HEK293 (cell line): ENCODE measurements around the gene IL2RA.

Experiments used
- CTCF ChIA-PET: fragments of 350-600 bp; formaldehyde crosslinking; extraction: SDS; loops from one replicate; lab custom pipeline; 2021; ENCODE audit warnings: antibody characterized with exemption; lab: Yijun Ruan, JAX
- POLR2A ChIA-PET: fragments of 300-600 bp; formaldehyde crosslinking; extraction: SDS; loops from one replicate; lab custom pipeline; 2020; ENCODE audit warnings: antibody characterized with exemption, inconsistent platforms; lab: Yijun Ruan, JAX
- H3K27ac ChIP-seq: fragments of 200-500 bp; sonication (Bioruptor generic); 2 replicates; pipeline ENCODE4 v1.5.1; 2014; ENCODE audit warnings: low read depth, low read length, control low read depth, inconsistent platforms; ENCODE audit errors: extremely low read depth
- H3K36me3 ChIP-seq, 2 experiments: fragments of 200-500 bp in 1 of 2; sonication (Bioruptor generic) in 1 of 2; 1 replicate in 1 of 2; 2 replicates in 1 of 2; pipeline ENCODE4 v1.5.1; 2014 to 2017; ENCODE audit warnings: inconsistent platforms in 2 of 2, low read length in 2 of 2; ENCODE audit not compliant: control insufficient read depth in 2 of 2, insufficient read depth in 1 of 2
- H3K4me1 ChIP-seq: fragments of 200-500 bp; sonication (Bioruptor generic); 2 replicates; pipeline ENCODE4 v1.5.1; 2014; ENCODE audit warnings: mild to moderate bottlenecking, low read length, inconsistent platforms; ENCODE audit not compliant: control insufficient read depth, insufficient read depth
- H3K4me3 ChIP-seq: 2 replicates; pipeline ENCODE4 v1.5.1; 2011; ENCODE audit warnings: low read depth, mild to moderate bottlenecking, control low read depth, low read length, moderate library complexity
- H3K9me3 ChIP-seq: fragments of 200-500 bp; sonication (Bioruptor generic); 2 replicates; pipeline ENCODE4 v1.5.1; 2014; ENCODE audit warnings: low read depth, low read length, inconsistent platforms; ENCODE audit not compliant: control insufficient read depth, insufficient read depth
- ATF2 ChIP-seq: fragments of 450-650 bp; formaldehyde crosslinking; IDR thresholded peaks from 2 replicates; pipeline ENCODE4 v1.5.1; 2016; ENCODE audit warnings: missing biosample characterization, missing genetic modification characterization, low read depth
- IKZF3 ChIP-seq: fragments of 450-650 bp; IDR thresholded peaks from 2 replicates; pipeline ENCODE4 v1.5.0; 2018; ENCODE audit warnings: missing biosample characterization, mild to moderate bottlenecking, missing genetic modification characterization, moderate library complexity
- KLF17 ChIP-seq: fragments of 450-650 bp; formaldehyde crosslinking; IDR thresholded peaks from 2 replicates; pipeline ENCODE4 v1.5.1; 2016; ENCODE audit warnings: missing biosample characterization, missing genetic modification characterization
- KLF8 ChIP-seq: fragments of 450-650 bp; formaldehyde crosslinking; IDR thresholded peaks from 2 replicates; pipeline ENCODE4 v1.5.1; 2016; ENCODE audit warnings: missing biosample characterization, missing genetic modification characterization
- MYNN ChIP-seq: fragments of 450-650 bp; formaldehyde crosslinking; IDR thresholded peaks from 2 replicates; pipeline ENCODE4 v1.5.1; 2016; ENCODE audit warnings: missing biosample characterization, missing genetic modification characterization, borderline replicate concordance
- SCRT2 ChIP-seq: fragments of 450-650 bp; formaldehyde crosslinking; IDR thresholded peaks from 2 replicates; pipeline ENCODE4 v1.5.1; 2016; ENCODE audit warnings: missing biosample characterization, missing genetic modification characterization
- ZBTB17 ChIP-seq: fragments of 450-650 bp; formaldehyde crosslinking; IDR thresholded peaks from 2 replicates; pipeline ENCODE4 v1.5.1; 2016; ENCODE audit warnings: missing biosample characterization, missing genetic modification characterization
- ZNF112 ChIP-seq: fragments of 450-650 bp; formaldehyde crosslinking; IDR thresholded peaks from 2 replicates; pipeline ENCODE4 v1.5.0; 2017; ENCODE audit warnings: missing biosample characterization, missing genetic modification characterization
- ZNF132 ChIP-seq: fragments of 450-650 bp; formaldehyde crosslinking; IDR thresholded peaks from 2 replicates; pipeline ENCODE4 v1.5.1; 2017; ENCODE audit warnings: missing biosample characterization, missing genetic modification characterization, borderline replicate concordance
- ZNF133 ChIP-seq: fragments of 450-650 bp; formaldehyde crosslinking; IDR thresholded peaks from 2 replicates; pipeline ENCODE4 v1.5.1; 2016; ENCODE audit warnings: missing biosample characterization, missing genetic modification characterization
- ZNF138 ChIP-seq: fragments of 450-650 bp; formaldehyde crosslinking; IDR thresholded peaks from 2 replicates; pipeline ENCODE4 v1.5.1; 2016; ENCODE audit warnings: missing biosample characterization, missing genetic modification characterization, borderline replicate concordance
- ZNF146 ChIP-seq: fragments of 450-650 bp; formaldehyde crosslinking; IDR thresholded peaks from 2 replicates; pipeline ENCODE4 v1.5.1; 2016; ENCODE audit warnings: missing biosample characterization, missing genetic modification characterization
- ZNF148 ChIP-seq: fragments of 450-650 bp; formaldehyde crosslinking; IDR thresholded peaks from 2 replicates; pipeline ENCODE4 v1.5.0; 2017; ENCODE audit warnings: missing biosample characterization, missing genetic modification characterization, borderline replicate concordance
- ZNF157 ChIP-seq: fragments of 450-650 bp; formaldehyde crosslinking; IDR thresholded peaks from 2 replicates; pipeline ENCODE4 v1.5.1; 2016; ENCODE audit warnings: missing biosample characterization, missing genetic modification characterization
- ZNF19 ChIP-seq: fragments of 450-650 bp; formaldehyde crosslinking; IDR thresholded peaks from 2 replicates; pipeline ENCODE4; 2016; ENCODE audit warnings: missing biosample characterization, missing genetic modification characterization, low read depth
- ZNF202 ChIP-seq: fragments of 450-650 bp; formaldehyde crosslinking; IDR thresholded peaks from 2 replicates; pipeline ENCODE4 v1.5.1; 2016; ENCODE audit warnings: missing biosample characterization, missing genetic modification characterization, borderline replicate concordance
- ZNF211 ChIP-seq: fragments of 450-650 bp; formaldehyde crosslinking; IDR thresholded peaks from 2 replicates; pipeline ENCODE4 v1.5.1; 2016; ENCODE audit warnings: low read depth, missing biosample characterization, missing genetic modification characterization
- ZNF302 ChIP-seq: fragments of 450-650 bp; formaldehyde crosslinking; IDR thresholded peaks from 2 replicates; pipeline ENCODE4 v1.5.1; 2016; ENCODE audit warnings: missing biosample characterization, missing genetic modification characterization, low read depth
- ZNF555 ChIP-seq: fragments of 450-650 bp; formaldehyde crosslinking; conservative IDR thresholded peaks from 2 replicates; pipeline ENCODE4 v1.5.1; 2017; ENCODE audit warnings: missing biosample characterization, mild to moderate bottlenecking, missing genetic modification characterization, inconsistent platforms
- ZNF626 ChIP-seq: fragments of 450-650 bp; sonication (Bioruptor Pico); formaldehyde crosslinking; IDR thresholded peaks from 2 replicates; pipeline ENCODE4 v1.5.1; 2018; ENCODE audit warnings: missing biosample characterization, missing genetic modification characterization, inconsistent platforms
- ZNF660 ChIP-seq: fragments of 450-650 bp; IDR thresholded peaks from 2 replicates; pipeline ENCODE4 v1.5.1; 2018; ENCODE audit warnings: missing biosample characterization, mild to moderate bottlenecking, missing genetic modification characterization
- ZNF777 ChIP-seq: fragments of 450-650 bp; formaldehyde crosslinking; IDR thresholded peaks from 2 replicates; pipeline ENCODE4 v1.5.1; 2017; ENCODE audit warnings: missing biosample characterization, missing genetic modification characterization, borderline replicate concordance
- TF ChIP-seq, protein P1 (sequence below): fragments of 450-650 bp; formaldehyde crosslinking; IDR thresholded peaks from 2 replicates; pipeline ENCODE4 v1.5.1; 2017; ENCODE audit warnings: missing biosample characterization, missing genetic modification characterization
- TF ChIP-seq, protein P2 (sequence below): fragments of 450-650 bp; formaldehyde crosslinking; IDR thresholded peaks from 2 replicates; pipeline ENCODE4 v1.5.1; 2016; ENCODE audit warnings: missing biosample characterization, missing genetic modification characterization

The IL2RA gene

GRCh38 chr10:6058682-6059475 lies 3.3 kb downstream of the IL2RA start:
- Histone ChIP-seq H3K4me3 (no peak overlapping the region), H3K9me3 (no peaks in the 10 kb centered on the region), H3K4me1 (no peaks in the 10 kb centered on the region), H3K27ac (no peak overlapping the region), H3K36me3 (no peaks in the 10 kb centered on the region)
- TF ChIP-seq ZNF146 (tag by site-specific recombination) (no peak), IKZF3 (no peak), ZNF626 (tag by site-specific recombination) (no peak), ATF2 (tag by site-specific recombination) (no peak), ZNF19 (no peak), ZNF133 (tag by site-specific recombination) (no peak), ZNF202 (no peak), KLF8 (no peak), ZNF555 (no peak), MYNN (no peak), SCRT2 (tag by site-specific recombination) (no peak), ZNF132 (tag by site-specific recombination) (no peak), ZNF138 (tag by site-specific recombination) (no peak), KLF17 (tag by site-specific recombination) (no peak), ZNF777 (no peak)
- TF ChIP-seq, protein P1, sequence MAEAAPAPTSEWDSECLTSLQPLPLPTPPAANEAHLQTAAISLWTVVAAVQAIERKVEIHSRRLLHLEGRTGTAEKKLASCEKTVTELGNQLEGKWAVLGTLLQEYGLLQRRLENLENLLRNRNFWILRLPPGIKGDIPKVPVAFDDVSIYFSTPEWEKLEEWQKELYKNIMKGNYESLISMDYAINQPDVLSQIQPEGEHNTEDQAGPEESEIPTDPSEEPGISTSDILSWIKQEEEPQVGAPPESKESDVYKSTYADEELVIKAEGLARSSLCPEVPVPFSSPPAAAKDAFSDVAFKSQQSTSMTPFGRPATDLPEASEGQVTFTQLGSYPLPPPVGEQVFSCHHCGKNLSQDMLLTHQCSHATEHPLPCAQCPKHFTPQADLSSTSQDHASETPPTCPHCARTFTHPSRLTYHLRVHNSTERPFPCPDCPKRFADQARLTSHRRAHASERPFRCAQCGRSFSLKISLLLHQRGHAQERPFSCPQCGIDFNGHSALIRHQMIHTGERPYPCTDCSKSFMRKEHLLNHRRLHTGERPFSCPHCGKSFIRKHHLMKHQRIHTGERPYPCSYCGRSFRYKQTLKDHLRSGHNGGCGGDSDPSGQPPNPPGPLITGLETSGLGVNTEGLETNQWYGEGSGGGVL, result no peak
- ChIA-PET CTCF (interaction anchor here (1.0 kb wide), 1 partner anchor 343 kb away, joined by 3 read pairs; no protein-coding TSS in a partner anchor), POLR2A (no interaction called here)

GRCh38 chr10:6056411-6057135 lies 5.6 kb downstream of the IL2RA start:
- no peak overlapping the region for H3K27ac ChIP-seq
- ChIA-PET POLR2A (no interaction called here), CTCF (interaction anchor here (0.6 to 1.2 kb wide), 4 partner anchors 19 to 111 kb away, joined by 3 to 4 read pairs (median 3); no protein-coding TSS in a partner anchor)
- TF ChIP-seq, protein P2, sequence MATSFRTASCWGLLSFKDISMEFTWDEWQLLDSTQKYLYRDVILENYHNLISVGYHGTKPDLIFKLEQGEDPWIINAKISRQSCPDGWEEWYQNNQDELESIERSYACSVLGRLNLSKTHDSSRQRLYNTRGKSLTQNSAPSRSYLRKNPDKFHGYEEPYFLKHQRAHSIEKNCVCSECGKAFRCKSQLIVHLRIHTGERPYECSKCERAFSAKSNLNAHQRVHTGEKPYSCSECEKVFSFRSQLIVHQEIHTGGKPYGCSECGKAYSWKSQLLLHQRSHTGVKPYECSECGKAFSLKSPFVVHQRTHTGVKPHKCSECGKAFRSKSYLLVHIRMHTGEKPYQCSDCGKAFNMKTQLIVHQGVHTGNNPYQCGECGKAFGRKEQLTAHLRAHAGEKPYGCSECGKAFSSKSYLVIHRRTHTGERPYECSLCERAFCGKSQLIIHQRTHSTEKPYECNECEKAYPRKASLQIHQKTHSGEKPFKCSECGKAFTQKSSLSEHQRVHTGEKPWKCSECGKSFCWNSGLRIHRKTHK (tag by site-specific recombination), result no peak
- TF ChIP-seq ZNF112, result no peak
- TF ChIP-seq ZNF157 (tag by site-specific recombination), result no peak
- no peak for TF ChIP-seq ZNF148
- TF ChIP-seq ZNF660, result no peak
- TF ChIP-seq ZNF211, result no peak
- no peak for TF ChIP-seq ZBTB17 (tag by site-specific recombination)
- TF ChIP-seq ZNF302 (tag by site-specific recombination), result no peak
- H3K9me3 ChIP-seq, result no peaks in the 10 kb centered on the region
- no peaks in the 10 kb centered on the region for H3K4me1 ChIP-seq
- H3K36me3 ChIP-seq, result no peaks in the 10 kb centered on the region
- H3K4me3 ChIP-seq, result no peak overlapping the region
